D341Med (cell line): ENCODE results near the gene VWA8.
"Not testable (repeated sequence)": the region's sequence is repeated elsewhere in the genome, so short reads cannot be mapped to it uniquely, and the experiment has no call there.

ENCODE experiments used
- DNase-seq: peaks from one replicate; pipeline ENCODE4 v3.0.0; 2012; ENCODE audit warnings: low spot score

Gene VWA8

DNA sequence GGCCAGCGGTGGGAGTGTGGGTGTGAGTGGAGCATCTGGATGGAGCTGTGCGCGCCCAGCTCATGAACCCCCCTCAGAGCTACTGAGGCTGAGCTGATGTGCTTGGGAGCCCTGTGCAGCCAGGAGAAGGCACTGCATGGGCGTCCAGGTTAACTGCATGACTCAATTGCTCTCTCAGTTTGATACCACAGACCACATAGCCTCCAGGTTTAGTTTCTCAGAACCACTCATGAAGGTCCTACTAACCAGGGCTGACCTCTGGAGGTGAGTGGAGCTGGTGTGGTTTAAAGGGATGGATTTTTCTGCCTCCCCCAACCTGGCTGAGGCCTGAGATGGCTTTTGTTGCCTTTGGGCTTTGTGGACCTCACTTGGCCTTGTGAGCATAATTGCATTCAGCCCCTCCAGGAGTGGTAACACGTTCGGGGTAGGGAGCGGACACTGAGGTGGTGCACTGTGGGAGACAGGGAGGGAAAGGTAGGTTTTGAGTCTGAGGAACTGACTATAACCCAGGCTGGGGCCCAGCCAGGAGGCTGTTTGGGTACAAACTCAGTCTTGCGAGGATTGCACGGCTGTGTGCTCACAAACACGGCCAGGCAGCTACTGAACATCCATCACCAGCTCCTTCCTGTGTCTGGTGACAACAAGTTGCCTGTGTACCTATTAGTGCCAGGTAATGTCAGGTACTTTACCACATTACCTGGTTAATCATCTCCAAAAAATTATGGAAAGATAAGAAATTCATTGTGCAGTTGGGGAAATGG lies 406.1 kb downstream of the VWA8 start:
- DNase-seq, result no peak

DNA sequence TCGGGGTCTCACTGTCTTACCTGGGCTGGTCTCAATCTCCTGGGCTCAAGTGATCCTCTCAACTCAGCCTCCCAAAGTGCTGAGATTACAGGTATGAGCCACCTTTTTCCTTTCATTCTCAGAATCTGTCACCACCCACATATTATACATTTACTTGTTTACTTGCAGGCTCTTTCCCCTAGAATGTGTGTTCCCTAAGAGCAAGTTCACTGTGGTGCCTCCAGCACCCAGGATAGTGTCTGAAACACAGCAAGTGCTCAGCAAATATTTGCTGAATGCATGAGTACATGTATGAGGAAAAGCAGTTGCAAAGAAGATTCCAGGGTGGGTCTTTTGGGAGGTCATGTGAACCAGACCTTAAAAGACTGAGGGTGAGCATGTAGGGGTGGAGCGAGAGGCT lies 406.7 kb downstream of the VWA8 start:
- DNase-seq, result no peak

DNA sequence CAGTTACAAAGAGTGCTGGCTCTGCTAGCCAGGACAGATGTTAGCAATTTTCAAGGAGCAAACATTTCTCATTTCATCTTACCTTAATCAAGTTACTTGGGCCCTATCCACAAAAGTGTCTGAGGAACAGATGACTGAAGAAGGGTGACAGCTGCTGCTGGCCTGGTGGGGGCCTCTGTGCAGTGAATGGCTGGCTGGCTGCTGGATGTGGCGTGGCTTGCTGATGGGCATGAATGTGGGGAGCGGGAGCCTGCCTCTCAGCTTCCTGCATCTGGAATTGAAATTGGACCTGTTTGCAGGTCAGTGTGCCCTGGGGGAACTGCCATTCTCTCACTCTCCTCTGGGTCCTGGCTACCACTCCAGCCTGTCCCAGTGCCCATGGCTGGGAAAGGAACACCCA lies 408.9 kb downstream of the VWA8 start:
- no peak for DNase-seq

DNA sequence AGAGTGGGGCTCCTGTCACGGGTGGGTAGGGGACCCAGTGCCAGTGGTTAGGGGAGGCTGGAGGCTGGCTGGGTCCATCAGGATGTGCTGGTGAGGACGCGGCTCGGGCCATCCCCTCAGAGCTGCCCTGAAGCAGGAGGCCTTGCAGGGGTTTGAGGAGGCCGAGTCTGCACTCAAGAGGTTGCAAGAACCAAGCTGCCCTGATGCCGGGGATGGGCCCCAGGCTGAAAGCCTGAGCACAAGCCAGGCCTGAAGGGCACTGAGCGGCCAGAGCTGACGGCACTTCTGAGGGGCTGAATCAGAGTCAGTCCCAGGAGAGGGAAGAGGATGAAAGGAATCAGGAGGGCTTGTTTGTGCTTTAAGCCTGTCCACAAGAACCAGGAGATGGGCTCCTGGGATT lies 410.6 kb downstream of the VWA8 start:
- DNase-seq, result no peak

DNA sequence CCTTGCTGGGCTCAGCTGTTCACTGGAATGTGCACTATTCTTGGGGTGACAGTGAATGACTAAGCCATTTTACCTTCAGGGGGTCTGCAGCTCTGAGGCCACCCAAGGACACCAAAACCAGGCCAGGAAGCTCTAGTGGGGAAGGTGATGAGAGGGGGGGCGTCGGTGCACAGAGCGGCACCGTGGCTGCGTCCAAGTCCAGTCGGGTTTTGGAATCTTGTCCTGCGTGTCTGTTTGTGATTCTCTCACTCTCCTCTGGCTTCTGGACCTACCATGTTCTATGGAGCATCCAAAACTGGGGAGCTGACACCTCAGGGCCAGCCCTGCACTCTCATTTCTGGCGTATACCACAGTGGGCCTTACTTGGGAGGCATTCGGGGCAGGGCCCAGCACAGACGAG lies 411.4 kb downstream of the VWA8 start:
- DNase-seq, result no peak

DNA sequence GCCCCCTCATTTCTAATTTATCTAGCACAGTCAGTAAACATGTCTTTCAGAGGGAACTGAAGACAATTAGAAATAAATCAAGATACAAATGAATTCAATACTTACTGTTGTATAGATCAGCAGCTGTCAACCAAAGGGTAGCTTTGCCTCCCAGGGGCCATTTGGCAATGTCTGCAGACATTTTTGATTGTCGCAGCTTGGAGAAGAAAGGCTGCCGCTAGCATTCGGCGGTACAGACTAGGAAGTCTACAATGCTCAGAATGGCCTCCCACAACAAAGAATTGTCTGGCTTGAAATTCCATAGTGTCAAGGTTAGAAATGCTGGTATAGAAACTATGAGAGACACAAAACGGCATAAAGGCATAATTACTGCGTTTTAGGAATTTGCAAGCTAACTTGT lies 412.0 kb downstream of the VWA8 start:
- DNase-seq, result no peak

DNA sequence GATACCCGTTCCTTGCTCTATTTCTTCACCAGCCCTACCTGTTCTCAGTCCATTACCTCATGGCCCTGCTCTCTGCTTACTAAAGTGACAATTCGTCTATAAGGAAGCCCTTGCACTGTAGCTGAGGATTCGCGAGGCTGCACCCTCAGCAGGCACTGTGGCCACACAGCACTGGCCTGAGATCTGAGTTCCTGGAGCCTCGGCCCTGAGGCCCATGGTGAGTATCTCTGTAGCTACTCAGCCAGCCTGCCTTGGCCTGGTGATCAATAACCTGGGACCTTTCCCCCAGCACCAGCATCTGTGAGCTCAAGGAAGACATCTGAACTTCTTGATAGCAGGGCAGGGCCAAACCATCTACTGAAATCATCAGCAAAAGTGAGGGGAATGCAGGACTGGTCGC lies 412.9 kb downstream of the VWA8 start:
- DNase-seq, result no peak

DNA sequence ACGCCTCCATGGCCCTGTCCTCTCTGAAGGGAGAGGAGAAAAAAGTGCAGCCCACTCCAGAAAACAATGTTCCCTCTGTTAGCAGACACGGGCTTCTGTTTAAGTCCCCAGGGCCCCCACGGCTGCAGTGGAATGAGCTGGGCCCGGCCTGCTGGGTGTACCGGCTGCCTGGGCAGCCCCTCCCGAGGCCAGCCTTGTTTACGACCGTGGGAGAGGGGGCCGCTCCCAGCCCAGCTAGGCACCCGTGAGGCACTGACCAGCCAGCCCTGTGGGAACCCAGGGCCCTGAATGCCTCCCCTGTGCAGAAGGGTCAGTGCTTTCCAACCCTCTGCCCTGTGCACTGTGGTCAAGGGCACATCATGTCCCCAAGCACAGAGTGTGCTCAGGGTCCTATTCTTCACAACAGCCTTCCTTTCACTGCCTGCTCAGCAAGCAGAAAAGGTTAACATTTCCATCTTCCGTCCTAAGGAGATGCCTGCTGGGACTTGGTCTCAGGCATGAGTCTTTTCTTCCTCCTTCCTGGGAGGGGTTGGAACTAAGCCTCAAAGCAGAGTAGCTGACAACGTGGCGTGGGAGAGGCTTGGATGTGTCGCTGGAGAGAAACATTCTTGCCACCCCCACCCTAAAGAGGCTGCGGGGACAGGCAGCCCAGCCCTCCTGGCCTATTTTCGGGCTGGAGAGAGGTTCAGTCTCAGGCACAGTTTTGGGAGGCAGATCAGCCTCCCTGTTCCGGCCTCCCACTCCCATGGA lies 413.5 kb downstream of the VWA8 start:
- no peak for DNase-seq

DNA sequence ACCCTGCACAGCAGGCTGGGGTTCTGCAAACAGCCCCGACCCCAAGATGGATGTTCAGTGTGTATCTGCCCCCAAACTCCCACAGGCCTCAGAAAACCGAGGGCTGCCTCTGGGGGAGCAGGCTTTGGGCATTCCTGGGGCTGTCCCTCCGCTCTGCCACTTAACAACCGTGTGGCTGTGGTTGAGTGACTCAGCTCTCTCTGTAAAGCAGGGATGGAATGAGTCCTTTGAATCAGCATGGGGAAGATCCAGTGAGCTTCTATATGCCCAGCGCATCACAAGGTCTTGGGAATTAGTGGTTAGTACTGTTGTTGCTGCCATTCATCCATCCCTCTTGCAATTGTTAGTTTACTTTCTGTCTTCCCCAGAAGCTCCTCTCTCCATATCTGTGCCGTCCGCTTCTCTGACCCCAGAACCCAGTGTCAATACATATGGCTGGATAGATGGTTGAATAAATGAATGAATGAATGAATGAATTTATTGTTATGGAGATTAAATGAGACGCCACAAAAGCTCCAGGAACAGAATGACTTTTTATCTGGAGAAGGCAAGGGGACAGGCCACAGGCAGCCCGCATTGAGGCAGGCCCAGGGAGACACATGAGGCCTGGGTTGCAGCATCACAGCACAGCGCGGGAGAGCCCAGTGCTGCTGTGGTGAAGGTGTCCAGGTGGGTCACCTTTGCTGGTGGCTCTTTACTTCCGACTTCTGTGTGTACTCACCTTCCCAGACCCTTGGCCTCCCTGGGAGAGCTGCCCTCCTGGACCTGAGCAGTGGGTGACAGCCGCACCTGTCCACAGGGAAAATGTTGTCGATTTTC lies 414.3 kb downstream of the VWA8 start:
- DNase-seq, result no peak

DNA sequence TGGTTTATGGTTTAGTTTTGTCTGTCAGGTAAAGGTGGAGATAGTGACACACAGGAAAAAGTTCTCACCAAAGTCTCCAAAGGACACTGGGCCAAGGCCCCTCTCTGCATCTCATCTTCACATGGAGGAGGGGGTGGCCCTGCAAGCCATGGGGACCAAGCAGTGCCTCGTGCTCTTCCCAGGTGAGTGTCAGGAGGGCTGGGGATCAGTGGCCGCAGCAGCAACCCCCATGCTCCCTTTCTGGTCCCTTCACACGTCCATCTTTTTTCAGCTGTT lies 415.5 kb downstream of the VWA8 start:
- DNase-seq, result no peak

DNA sequence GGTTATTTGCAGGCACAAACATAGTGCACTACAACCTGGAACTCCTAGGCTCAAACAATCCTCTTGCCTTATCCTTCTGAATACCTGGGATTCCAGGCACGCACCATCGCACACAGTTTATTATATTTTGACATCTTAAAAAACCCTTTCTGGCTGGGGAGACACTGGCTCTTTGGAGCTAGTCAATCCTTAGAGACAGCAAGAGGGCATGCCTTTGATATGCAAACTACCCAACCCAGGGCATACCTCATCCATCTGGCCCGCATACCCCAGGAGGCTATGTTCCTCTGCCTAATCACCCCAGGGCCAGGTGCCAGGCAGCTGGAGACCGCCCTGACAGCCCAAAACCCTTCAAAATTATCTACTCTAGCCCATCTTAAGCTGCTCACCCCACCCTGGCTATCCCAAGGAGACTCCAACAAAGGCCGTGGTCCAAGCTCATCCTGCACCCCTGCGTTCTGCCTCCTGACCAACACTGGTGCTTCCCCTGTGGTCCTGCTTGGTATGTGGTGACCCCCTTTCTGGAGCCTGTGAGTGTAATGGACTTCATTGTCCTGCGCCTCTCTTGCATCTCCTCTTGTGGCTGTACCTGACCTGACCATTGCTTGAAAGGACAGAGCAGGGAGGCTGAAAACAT lies 417.1 kb downstream of the VWA8 start:
- DNase-seq, result no peak

DNA sequence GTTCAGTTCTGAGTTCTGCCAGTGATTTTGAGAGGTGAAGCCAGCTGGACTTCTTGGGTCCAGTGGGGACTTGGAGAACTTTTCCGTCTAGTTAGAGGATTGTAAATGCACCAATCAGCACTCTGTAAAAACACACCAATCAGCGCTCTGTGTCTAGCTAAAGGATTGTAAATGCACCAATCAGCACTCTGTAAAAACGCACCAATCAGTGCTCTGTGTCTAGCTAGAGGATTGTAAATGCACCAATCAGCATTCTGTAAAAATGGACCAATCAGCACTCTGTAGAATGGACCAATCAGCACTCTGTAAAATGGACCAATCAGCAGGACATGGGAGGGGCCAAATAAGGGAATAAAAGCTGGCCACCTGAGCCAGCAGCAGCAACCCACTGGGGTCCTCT lies 418.1 kb downstream of the VWA8 start:
- not testable (repeated sequence) for DNase-seq

DNA sequence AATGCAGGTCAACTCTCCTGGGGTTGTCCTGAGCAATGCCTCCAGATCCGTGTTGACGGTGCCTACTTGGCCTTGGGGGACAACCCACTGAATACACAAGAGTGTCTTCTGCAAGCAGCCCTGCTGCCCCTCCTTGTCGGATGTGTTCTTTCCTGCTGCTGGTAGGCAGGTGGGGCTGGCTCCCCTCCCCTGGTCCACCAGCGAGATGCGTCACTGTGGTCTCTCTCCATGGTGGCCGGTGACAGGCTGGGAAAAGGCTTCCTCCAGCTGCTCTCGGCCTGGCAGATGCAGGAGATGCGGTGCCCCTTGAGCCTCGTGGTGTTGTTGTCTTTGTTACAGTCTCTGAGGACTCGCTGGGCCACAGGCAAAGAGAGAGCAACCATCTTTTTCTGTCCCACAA lies 418.6 kb downstream of the VWA8 start:
- DNase-seq, result no peak

DNA sequence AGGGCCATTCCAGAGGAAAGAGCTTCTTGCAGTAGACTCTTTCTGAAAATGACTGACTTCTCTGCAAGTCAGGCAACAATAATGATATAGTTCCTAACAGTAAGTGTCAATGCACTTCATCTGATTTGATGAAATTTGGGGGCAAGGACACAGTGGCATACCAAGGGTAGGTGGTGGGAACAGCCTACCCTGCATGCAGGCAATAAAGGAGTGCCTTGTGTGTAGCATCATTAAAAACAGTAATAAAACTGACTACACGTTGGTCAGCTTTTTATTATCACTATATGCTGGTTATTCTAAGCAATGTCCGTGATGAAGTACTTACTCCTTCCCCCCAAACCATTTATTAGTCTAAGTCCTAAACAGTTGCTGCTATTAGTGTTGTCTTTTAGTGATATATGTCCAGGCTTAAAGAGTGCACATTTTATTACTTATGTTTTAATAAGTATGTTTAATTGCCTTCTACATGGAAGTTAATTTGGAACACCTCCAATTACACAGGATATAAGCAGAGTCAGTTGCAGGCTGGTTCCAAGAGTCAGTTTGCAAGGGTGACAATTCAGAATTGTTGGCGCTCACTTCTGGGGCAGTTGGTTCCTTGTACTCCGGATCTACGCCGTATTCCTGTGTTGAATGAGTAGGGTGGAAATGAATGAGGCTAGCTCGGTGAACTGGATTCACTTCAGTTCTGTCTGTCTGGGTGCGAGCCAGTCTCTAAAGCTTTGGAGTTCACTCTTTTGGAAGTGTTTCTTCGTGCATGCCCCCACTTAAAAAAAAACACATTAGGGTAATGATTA lies 419.6 kb downstream of the VWA8 start:
- DNase-seq, result no peak

DNA sequence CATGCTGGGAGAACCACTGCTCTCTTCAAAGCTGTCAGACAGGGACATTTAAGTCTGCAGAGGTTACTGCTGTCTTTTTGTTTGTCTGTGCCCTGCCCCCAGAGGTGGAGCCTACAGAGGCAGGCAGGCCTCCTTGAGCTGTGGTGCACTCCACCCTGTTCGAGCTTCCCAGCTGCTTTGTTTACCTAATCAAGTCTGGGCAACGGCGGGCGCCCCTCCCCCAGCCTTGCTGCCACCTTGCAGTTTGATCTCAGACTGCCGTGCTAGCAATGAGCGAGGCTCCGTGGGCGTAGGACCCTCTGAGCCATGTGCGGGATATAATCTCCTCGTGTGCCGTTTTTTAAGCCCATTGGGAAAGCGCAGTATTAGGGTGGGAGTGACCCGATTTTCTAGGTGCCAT lies 420.7 kb downstream of the VWA8 start:
- not testable (repeated sequence) for DNase-seq

DNA sequence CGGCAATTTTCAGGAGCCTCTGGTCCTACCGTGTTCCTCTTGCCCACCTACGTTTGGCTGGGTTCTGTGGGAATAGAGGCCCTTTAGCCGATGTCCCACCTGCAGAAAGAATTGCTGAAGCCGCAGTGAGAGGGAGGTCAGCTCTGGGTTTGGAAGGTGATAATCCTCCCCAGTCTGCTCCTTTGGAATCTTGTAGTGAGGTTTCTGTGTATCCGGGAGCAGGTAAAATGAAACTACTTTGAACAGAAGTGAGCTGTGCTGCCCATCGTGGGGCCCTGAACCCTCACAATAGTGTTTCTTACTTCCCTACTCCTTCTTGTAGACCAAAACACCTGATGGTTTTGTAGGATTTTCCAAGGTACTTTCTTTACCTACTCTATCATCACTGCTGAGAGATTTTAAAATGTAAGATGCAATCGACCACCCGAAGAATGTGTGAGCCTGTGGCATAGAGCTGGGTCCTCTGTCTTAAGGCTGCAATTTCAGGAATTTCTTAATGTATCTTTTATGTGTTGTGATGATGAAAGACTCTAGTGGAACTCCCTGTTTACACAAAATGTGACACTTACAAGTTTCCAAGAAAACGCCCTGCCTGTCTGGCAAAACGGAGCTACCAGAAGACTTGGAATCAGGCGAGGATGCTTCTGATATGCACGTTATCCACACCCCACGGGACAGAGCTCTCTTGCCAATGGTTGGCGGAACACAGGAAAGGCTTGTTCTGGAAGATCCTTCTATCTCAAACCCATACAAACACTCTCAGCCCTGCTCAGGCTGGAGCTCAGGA lies 427.4 kb downstream of the VWA8 start:
- no peak for DNase-seq

DNA sequence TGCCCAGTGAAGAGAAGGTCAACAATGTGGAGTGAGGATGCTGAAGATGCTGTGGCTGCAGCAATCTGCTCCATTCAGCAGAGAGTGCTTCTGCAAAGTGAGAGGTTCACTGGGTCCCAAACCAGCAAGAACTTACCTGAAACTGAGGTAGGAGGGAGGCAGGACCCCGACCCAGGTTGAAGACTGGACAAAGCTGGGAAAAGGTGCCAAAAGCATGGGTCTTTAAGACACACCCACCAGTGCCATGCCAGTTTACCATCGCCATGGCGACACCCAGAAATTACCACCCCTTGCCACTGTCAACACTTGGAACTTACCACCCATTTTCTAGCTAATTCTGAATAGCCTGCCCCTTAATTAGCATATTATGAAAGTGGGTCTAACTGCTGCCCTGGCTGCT lies 432.9 kb downstream of the VWA8 start:
- DNase-seq, result no peak

DNA sequence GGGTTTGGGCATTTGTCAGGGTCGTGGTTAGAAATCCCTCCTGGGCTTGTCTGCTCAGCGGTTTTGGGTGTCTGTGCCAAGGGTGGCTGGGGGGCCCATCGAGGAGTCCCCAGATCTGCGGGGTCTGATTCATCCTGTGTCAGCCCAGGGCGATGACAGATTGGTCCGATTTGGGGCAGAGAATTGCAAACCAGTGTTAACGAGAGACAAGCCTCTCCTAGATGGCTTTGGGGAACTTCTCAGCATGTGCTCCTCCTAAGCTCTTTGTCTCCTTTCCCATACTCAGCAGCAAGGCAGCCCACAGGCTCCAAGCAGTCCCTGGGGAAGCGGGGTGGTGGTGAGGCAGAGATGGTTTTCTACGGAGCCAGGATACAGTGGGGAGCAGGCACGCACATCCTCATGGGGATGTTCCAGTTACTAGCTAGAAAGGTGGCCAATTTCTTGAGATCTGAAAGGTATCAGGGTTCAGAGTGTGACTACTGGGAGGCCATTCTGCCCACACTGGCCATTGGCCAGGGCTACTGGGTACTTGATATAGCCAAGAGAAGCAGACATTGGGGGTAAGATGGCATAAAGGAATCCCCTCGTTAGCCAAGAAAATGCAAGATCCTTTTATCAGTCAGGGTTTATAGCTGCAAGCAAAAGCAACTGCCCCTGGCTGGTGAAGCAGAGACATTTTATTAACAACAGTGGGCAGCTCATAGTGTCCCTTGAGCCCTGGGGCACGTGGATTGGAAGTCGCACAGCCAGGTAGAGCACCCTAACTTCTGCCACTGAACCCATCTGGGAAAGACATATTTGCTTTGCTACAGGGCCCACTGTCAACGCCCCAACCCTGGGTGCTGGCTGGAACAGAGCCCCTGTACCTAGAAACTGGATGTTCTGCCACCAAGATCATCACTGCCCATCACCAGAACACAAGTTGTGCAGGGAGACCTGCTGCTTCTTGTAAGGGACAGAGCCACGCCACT lies 440.0 kb downstream of the VWA8 start:
- no peak for DNase-seq

DNA sequence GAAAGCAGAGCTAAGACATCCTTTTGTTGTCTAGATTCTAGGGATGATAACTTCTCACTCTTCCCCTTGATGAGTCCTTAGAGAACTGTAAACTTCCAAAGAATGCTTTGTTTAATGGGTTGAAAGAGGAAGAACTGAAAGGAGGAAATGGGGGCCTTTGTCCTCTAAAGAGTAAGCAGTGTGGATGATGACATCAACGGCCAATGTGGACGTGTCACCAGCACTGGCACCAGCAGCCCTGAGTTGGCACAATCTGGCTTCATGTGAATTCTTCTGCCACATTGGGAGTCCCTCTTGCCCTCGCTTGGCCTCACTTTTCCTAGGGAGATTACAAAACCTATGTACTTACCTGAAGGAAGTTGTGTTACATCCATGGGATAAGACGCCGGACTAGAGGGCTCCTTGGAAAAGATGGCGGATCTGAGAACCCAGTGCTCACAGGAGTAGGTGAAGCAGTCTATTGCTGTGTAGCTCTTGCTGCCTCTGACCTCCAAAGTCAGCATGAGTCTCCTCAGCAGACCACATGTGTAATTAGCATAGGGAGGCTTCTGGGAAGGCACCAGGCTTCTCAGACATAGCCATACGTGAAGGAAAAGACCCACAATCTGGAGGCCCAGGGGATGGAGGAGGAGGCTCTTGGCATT lies 440.8 kb downstream of the VWA8 start:
- DNase-seq, result no peak
